MM.1S (cell line): ENCODE results near the gene KCND2.

ENCODE experiments used
- CTCF ChIP-seq: fragments of 300-600 bp; sonication (generic); IDR thresholded peaks from 2 replicates; pipeline ENCODE4 v1.5.1; 2016; ENCODE audit warnings: antibody characterized with exemption, low read length, mixed read lengths
- EZH2 ChIP-seq: fragments of 300-600 bp; sonication (generic); optimal IDR thresholded peaks from 2 replicates; pipeline ENCODE3; 2017; ENCODE audit warnings: low read depth, mild to moderate bottlenecking, antibody characterized with exemption, low read length, mixed read lengths

DNA sequence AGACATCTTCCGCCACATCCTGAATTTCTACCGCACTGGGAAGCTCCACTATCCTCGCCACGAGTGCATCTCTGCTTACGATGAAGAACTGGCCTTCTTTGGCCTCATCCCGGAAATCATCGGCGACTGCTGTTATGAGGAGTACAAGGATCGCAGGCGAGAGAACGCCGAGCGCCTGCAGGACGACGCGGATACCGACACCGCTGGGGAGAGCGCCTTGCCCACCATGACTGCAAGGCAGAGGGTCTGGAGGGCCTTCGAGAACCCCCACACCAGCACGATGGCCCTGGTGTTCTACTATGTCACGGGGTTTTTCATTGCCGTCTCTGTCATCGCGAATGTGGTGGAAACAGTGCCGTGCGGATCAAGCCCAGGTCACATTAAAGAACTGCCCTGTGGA lies 1.9 kb downstream of the KCND2 start:
- no peak for TF ChIP-seq CTCF
- no peak for TF ChIP-seq EZH2
